Neural cell (in vitro differentiated cells): ENCODE measurements around the gene TMED7. TPM values are rescaled to one million over a fixed set of nuclear protein-coding genes. Genes with fewer than 3 reads are reported as not detected.

Source experiments
- H2AFZ ChIP-seq: fragments of 200-600, 300-800 bp; sonication (generic), shearing (Covaris generic); 2 replicates; pipeline ENCODE4 v1.6.0; 2014; ENCODE audit warnings: low read depth, mild to moderate bottlenecking, antibody characterized with exemption, low read length, moderate library complexity
- H3F3A ChIP-seq: fragments of 200-600 bp; shearing (Covaris generic); 2 replicates; pipeline ENCODE4 v1.6.1; 2016; ENCODE audit warnings: mild to moderate bottlenecking, moderate library complexity, mixed read lengths, antibody characterized with exemption, low read length; ENCODE audit not compliant: insufficient read depth, poor library complexity, severe bottlenecking
- H3K27ac ChIP-seq: fragments of 200-600, 300-800 bp; sonication (generic), shearing (Covaris generic); 2 replicates; pipeline ENCODE4 v1.5.1; 2014; ENCODE audit warnings: mild to moderate bottlenecking, low read length, moderate library complexity
- H3K27me3 ChIP-seq: fragments of 300-800, 200-600 bp; sonication (generic), shearing (Covaris generic); 2 replicates; pipeline ENCODE4 v1.6.0; 2014; ENCODE audit warnings: mild to moderate bottlenecking, low read depth, low read length, moderate library complexity; ENCODE audit not compliant: insufficient read depth
- H3K36me3 ChIP-seq: fragments of 300-800, 200-600 bp; sonication (generic), shearing (Covaris generic); 2 replicates; pipeline ENCODE4 v1.5.1; 2014; ENCODE audit warnings: mild to moderate bottlenecking, antibody characterized with exemption, low read length, moderate library complexity; ENCODE audit not compliant: insufficient read depth
- H3K4me2 ChIP-seq: fragments of 300-800, 200-600 bp; sonication (generic), shearing (Covaris generic); 2 replicates; pipeline ENCODE4 v1.6.0; 2014; ENCODE audit warnings: mild to moderate bottlenecking, low read length
- H3K4me3 ChIP-seq: fragments of 300-800, 200-600 bp; sonication (generic), shearing (Covaris generic); 2 replicates; pipeline ENCODE4 v1.5.1; 2014; ENCODE audit warnings: mild to moderate bottlenecking, low read length, moderate library complexity
- H3K79me2 ChIP-seq: fragments of 200-600 bp; shearing (Covaris generic); replicated peaks from 2 replicates; pipeline ENCODE4 v1.6.0; 2014; ENCODE audit warnings: mild to moderate bottlenecking, low read length, moderate library complexity; ENCODE audit not compliant: insufficient read depth
- H3K9ac ChIP-seq: fragments of 300-800, 200-600 bp; sonication (generic), shearing (Covaris generic); 2 replicates; pipeline ENCODE4 v1.6.1; 2016; ENCODE audit warnings: mild to moderate bottlenecking, low read length, mixed read lengths
- H3K9me2 ChIP-seq: fragments of 200-600 bp; shearing (Covaris generic); 2 replicates; pipeline ENCODE4 v1.6.1; 2016; ENCODE audit warnings: mild to moderate bottlenecking, low read length, mixed read lengths; ENCODE audit not compliant: insufficient read depth
- H3K9me3 ChIP-seq: fragments of 200-600, 300-800 bp; sonication (generic), shearing (Covaris generic); 2 replicates; pipeline ENCODE4 v1.6.1; 2016; ENCODE audit warnings: mild to moderate bottlenecking, mixed run types, low read length, moderate library complexity, mixed read lengths
- H4K20me1 ChIP-seq: fragments of 200-600 bp; shearing (Covaris generic); 2 replicates; pipeline ENCODE4 v1.6.1; 2016; ENCODE audit warnings: mild to moderate bottlenecking, mixed run types; ENCODE audit not compliant: insufficient read depth
- CTCF ChIP-seq: fragments of 450-650 bp; IDR thresholded peaks from 2 replicates; pipeline ENCODE4 v1.5.1; 2014; ENCODE audit warnings: antibody characterized with exemption, mild to moderate bottlenecking, moderate library complexity; ENCODE audit not compliant: poor library complexity, severe bottlenecking
- EP300 ChIP-seq: fragments of 450-650 bp; conservative IDR thresholded peaks from 2 replicates; pipeline ENCODE4 v1.6.1; 2014; ENCODE audit warnings: antibody characterized with exemption, mild to moderate bottlenecking, moderate library complexity; ENCODE audit not compliant: poor library complexity, severe bottlenecking
- EZH2 ChIP-seq: fragments of 200-600, 300-800 bp; shearing (Covaris generic), sonication (generic); IDR thresholded peaks from 2 replicates; pipeline ENCODE4 v1.6.1; 2014; ENCODE audit warnings: antibody characterized with exemption, low read length, borderline replicate concordance, mild to moderate bottlenecking; ENCODE audit not compliant: insufficient read depth, poor library complexity, severe bottlenecking
- POLR2AphosphoS5 ChIP-seq: IDR thresholded peaks from 2 replicates; pipeline ENCODE4 v1.6.1; 2012
- REST ChIP-seq: IDR thresholded peaks from 2 replicates; pipeline ENCODE4 v1.6.1; 2012; ENCODE audit warnings: borderline replicate concordance
- polyA plus RNA-seq: library from polyadenylated mRNA; depleted of rRNA; stranded (reverse); fragments of >200 nt; gene quantifications from 2 replicates; pipeline ENCODE4 v1.2.3, GENCODE V29; 2014

The TMED7 gene
- polyA plus RNA-seq, 1 donor from 2014 or later, result 74.3 TPM

GRCh38 chr5:115639377-115639776 is 13.5 kb upstream of the TMED7 start:
- no peaks in the 10 kb centered on the region for H3K9me2 ChIP-seq
- no peaks in the 10 kb centered on the region for H3K27me3 ChIP-seq
- no peak overlapping the region for H3K4me2 ChIP-seq
- H3K79me2 ChIP-seq, result no peaks in the 10 kb centered on the region
- no peaks in the 10 kb centered on the region for H4K20me1 ChIP-seq
- H3K4me3 ChIP-seq, result no peak overlapping the region
- TF ChIP-seq REST (no peak), EP300 (no peak), EZH2 (no peak), POLR2AphosphoS5 (no peak), CTCF (no peak)
- H3K27ac ChIP-seq, result no peak overlapping the region
- no peak overlapping the region for H3K9ac ChIP-seq
- no peaks in the 10 kb centered on the region for H3K9me3 ChIP-seq
- H2AFZ ChIP-seq, result no peak overlapping the region
- H3K36me3 ChIP-seq, result no peaks in the 10 kb centered on the region
- H3F3A ChIP-seq, result no peaks in the 10 kb centered on the region

GRCh38 chr5:115637507-115637906 is 11.7 kb upstream of the TMED7 start:
- no peaks in the 10 kb centered on the region for H3K27me3 ChIP-seq
- H3K27ac ChIP-seq, result no peak overlapping the region
- no peaks in the 10 kb centered on the region for H3K36me3 ChIP-seq
- H3K9me3 ChIP-seq, result no peaks in the 10 kb centered on the region
- no peak overlapping the region for H3K4me2 ChIP-seq
- no peak overlapping the region for H3K9ac ChIP-seq
- H3K4me3 ChIP-seq, result no peak overlapping the region
- H3K79me2 ChIP-seq, result no peaks in the 10 kb centered on the region
- no peak overlapping the region for H2AFZ ChIP-seq
- H3F3A ChIP-seq, result no peaks in the 10 kb centered on the region
- TF ChIP-seq CTCF (no peak), EP300 (no peak), REST (no peak)
- no peaks in the 10 kb centered on the region for H3K9me2 ChIP-seq
- H4K20me1 ChIP-seq, result no peaks in the 10 kb centered on the region
